Neural cell (in vitro differentiated cells): ENCODE data around the gene PACS2. TPM values are rescaled to one million over a fixed set of nuclear protein-coding genes. Genes with fewer than 3 reads are reported as not detected.

Source experiments
- H2AFZ ChIP-seq: fragments of 200-600, 300-800 bp; sonication (generic), shearing (Covaris generic); 2 replicates; pipeline ENCODE4 v1.6.0; 2014; ENCODE audit warnings: low read depth, mild to moderate bottlenecking, antibody characterized with exemption, low read length, moderate library complexity
- H3F3A ChIP-seq: fragments of 200-600 bp; shearing (Covaris generic); 2 replicates; pipeline ENCODE4 v1.6.1; 2016; ENCODE audit warnings: mild to moderate bottlenecking, moderate library complexity, mixed read lengths, antibody characterized with exemption, low read length; ENCODE audit not compliant: insufficient read depth, poor library complexity, severe bottlenecking
- H3K27ac ChIP-seq: fragments of 200-600, 300-800 bp; sonication (generic), shearing (Covaris generic); 2 replicates; pipeline ENCODE4 v1.5.1; 2014; ENCODE audit warnings: mild to moderate bottlenecking, low read length, moderate library complexity
- H3K27me3 ChIP-seq: fragments of 300-800, 200-600 bp; sonication (generic), shearing (Covaris generic); 2 replicates; pipeline ENCODE4 v1.6.0; 2014; ENCODE audit warnings: mild to moderate bottlenecking, low read depth, low read length, moderate library complexity; ENCODE audit not compliant: insufficient read depth
- H3K36me3 ChIP-seq: fragments of 300-800, 200-600 bp; sonication (generic), shearing (Covaris generic); 2 replicates; pipeline ENCODE4 v1.5.1; 2014; ENCODE audit warnings: mild to moderate bottlenecking, antibody characterized with exemption, low read length, moderate library complexity; ENCODE audit not compliant: insufficient read depth
- H3K4me2 ChIP-seq: fragments of 300-800, 200-600 bp; sonication (generic), shearing (Covaris generic); 2 replicates; pipeline ENCODE4 v1.6.0; 2014; ENCODE audit warnings: mild to moderate bottlenecking, low read length
- H3K4me3 ChIP-seq: fragments of 300-800, 200-600 bp; sonication (generic), shearing (Covaris generic); 2 replicates; pipeline ENCODE4 v1.5.1; 2014; ENCODE audit warnings: mild to moderate bottlenecking, low read length, moderate library complexity
- H3K79me2 ChIP-seq: fragments of 200-600 bp; shearing (Covaris generic); replicated peaks from 2 replicates; pipeline ENCODE4 v1.6.0; 2014; ENCODE audit warnings: mild to moderate bottlenecking, low read length, moderate library complexity; ENCODE audit not compliant: insufficient read depth
- H3K9ac ChIP-seq: fragments of 300-800, 200-600 bp; sonication (generic), shearing (Covaris generic); 2 replicates; pipeline ENCODE4 v1.6.1; 2016; ENCODE audit warnings: mild to moderate bottlenecking, low read length, mixed read lengths
- H3K9me2 ChIP-seq: fragments of 200-600 bp; shearing (Covaris generic); 2 replicates; pipeline ENCODE4 v1.6.1; 2016; ENCODE audit warnings: mild to moderate bottlenecking, low read length, mixed read lengths; ENCODE audit not compliant: insufficient read depth
- H3K9me3 ChIP-seq: fragments of 200-600, 300-800 bp; sonication (generic), shearing (Covaris generic); 2 replicates; pipeline ENCODE4 v1.6.1; 2016; ENCODE audit warnings: mild to moderate bottlenecking, mixed run types, low read length, moderate library complexity, mixed read lengths
- H4K20me1 ChIP-seq: fragments of 200-600 bp; shearing (Covaris generic); 2 replicates; pipeline ENCODE4 v1.6.1; 2016; ENCODE audit warnings: mild to moderate bottlenecking, mixed run types; ENCODE audit not compliant: insufficient read depth
- CTCF ChIP-seq: fragments of 450-650 bp; IDR thresholded peaks from 2 replicates; pipeline ENCODE4 v1.5.1; 2014; ENCODE audit warnings: antibody characterized with exemption, mild to moderate bottlenecking, moderate library complexity; ENCODE audit not compliant: poor library complexity, severe bottlenecking
- EP300 ChIP-seq: fragments of 450-650 bp; conservative IDR thresholded peaks from 2 replicates; pipeline ENCODE4 v1.6.1; 2014; ENCODE audit warnings: antibody characterized with exemption, mild to moderate bottlenecking, moderate library complexity; ENCODE audit not compliant: poor library complexity, severe bottlenecking
- EZH2 ChIP-seq: fragments of 200-600, 300-800 bp; shearing (Covaris generic), sonication (generic); IDR thresholded peaks from 2 replicates; pipeline ENCODE4 v1.6.1; 2014; ENCODE audit warnings: antibody characterized with exemption, low read length, borderline replicate concordance, mild to moderate bottlenecking; ENCODE audit not compliant: insufficient read depth, poor library complexity, severe bottlenecking
- MXI1 ChIP-seq: fragments of 450-650 bp; conservative IDR thresholded peaks from 2 replicates; pipeline ENCODE4 v1.6.1; 2014; ENCODE audit warnings: antibody characterized with exemption, mild to moderate bottlenecking; ENCODE audit not compliant: poor library complexity, severe bottlenecking
- POLR2AphosphoS5 ChIP-seq: IDR thresholded peaks from 2 replicates; pipeline ENCODE4 v1.6.1; 2012
- RAD21 ChIP-seq: fragments of 450-650 bp; conservative IDR thresholded peaks from 2 replicates; pipeline ENCODE4 v1.6.1; 2014; ENCODE audit warnings: antibody characterized with exemption, mild to moderate bottlenecking, moderate library complexity
- REST ChIP-seq: IDR thresholded peaks from 2 replicates; pipeline ENCODE4 v1.6.1; 2012; ENCODE audit warnings: borderline replicate concordance
- SMC3 ChIP-seq: fragments of 450-650 bp; conservative IDR thresholded peaks from 2 replicates; pipeline ENCODE4 v1.6.1; 2014; ENCODE audit warnings: antibody characterized with exemption, mild to moderate bottlenecking, moderate library complexity; ENCODE audit not compliant: poor library complexity
- TAF1 ChIP-seq: IDR thresholded peaks from 2 replicates; pipeline ENCODE4 v1.6.1; 2012; ENCODE audit warnings: low read depth
- polyA plus RNA-seq: library from polyadenylated mRNA; depleted of rRNA; stranded (reverse); fragments of >200 nt; gene quantifications from 2 replicates; pipeline ENCODE4 v1.2.3, GENCODE V29; 2014

The PACS2 gene
- polyA plus RNA-seq, 1 donor from 2014 or later: 77.7 TPM

- H3K36me3 ChIP-seq: no peaks in the 10 kb centered on the region
- H4K20me1 ChIP-seq: no peaks in the 10 kb centered on the region
- no peaks in the 10 kb centered on the region for H3K9me3 ChIP-seq
- H3K79me2 ChIP-seq: no peaks in the 10 kb centered on the region
- H3K27ac ChIP-seq: no peak overlapping the region
- no peak overlapping the region for H3K4me3 ChIP-seq
- no peak overlapping the region for H2AFZ ChIP-seq
- no peaks in the 10 kb centered on the region for H3F3A ChIP-seq
- no peaks in the 10 kb centered on the region for H3K27me3 ChIP-seq
- H3K9me2 ChIP-seq: no peaks in the 10 kb centered on the region
- H3K9ac ChIP-seq: no peak overlapping the region
- H3K4me2 ChIP-seq: no peak overlapping the region
- no peak for TF ChIP-seq RAD21
- TF ChIP-seq POLR2AphosphoS5: no peak
- no peak for TF ChIP-seq SMC3
- no peak for TF ChIP-seq EZH2
- TF ChIP-seq TAF1: no peak
- no peak for TF ChIP-seq REST
These were observed 63.1 kb downstream of the PACS2 start for GRCh38 chr14:105377555-105378182.

- no peaks in the 10 kb centered on the region for H3K36me3 ChIP-seq
- no peaks in the 10 kb centered on the region for H4K20me1 ChIP-seq
- no peak overlapping the region for H3K27ac ChIP-seq
These were observed 63.7 kb downstream of the PACS2 start for GRCh38 chr14:105378199-105378598.

GRCh38 chr14:105378873-105379685 is 64.5 kb downstream of the PACS2 start:
- Histone ChIP-seq H3K36me3 (no peaks in the 10 kb centered on the region), H3K79me2 (no peaks in the 10 kb centered on the region)

More at GRCh38 chr14:105378199-105378598, 63.7 kb downstream of the PACS2 start:
- TF ChIP-seq MXI1 (no peak), EP300 (no peak), EZH2 (no peak)
- Histone ChIP-seq H3K79me2 (no peaks in the 10 kb centered on the region), H3K9me2 (no peaks in the 10 kb centered on the region), H3K27me3 (no peaks in the 10 kb centered on the region), H2AFZ (no peak overlapping the region), H3K9me3 (no peaks in the 10 kb centered on the region), H3F3A (no peaks in the 10 kb centered on the region), H3K9ac (no peak overlapping the region), H3K4me3 (no peak overlapping the region), H3K4me2 (no peak overlapping the region)

More at GRCh38 chr14:105378873-105379685, 64.5 kb downstream of the PACS2 start:
- TF ChIP-seq REST (no peak), POLR2AphosphoS5 (no peak), TAF1 (no peak), SMC3 (no peak), CTCF (no peak), EP300 (no peak), EZH2 (no peak), RAD21 (no peak), MXI1 (no peak)
- Histone ChIP-seq H3F3A (no peaks in the 10 kb centered on the region), H3K4me2 (no peak overlapping the region), H3K9me2 (no peaks in the 10 kb centered on the region), H3K9me3 (no peaks in the 10 kb centered on the region), H2AFZ (no peak overlapping the region), H3K27ac (no peak overlapping the region), H3K27me3 (no peaks in the 10 kb centered on the region), H3K4me3 (no peak overlapping the region), H4K20me1 (no peaks in the 10 kb centered on the region), H3K9ac (no peak overlapping the region)
